GM15510 (cell line): ENCODE data around the gene ZNF415.
A peak's percentile ranks its signal among the peaks of the same experiment; 100 is the strongest.

ENCODE experiments used
- POLR2A ChIP-seq: IDR thresholded peaks from 3 replicates; pipeline ENCODE4 v1.6.1; 2011; ENCODE audit warnings: borderline replicate concordance; ENCODE audit not compliant: insufficient read length; ENCODE audit errors: extremely low read depth

ZNF415 gene

GRCh38 chr19:53123400-53123799, 9.3 kb downstream of the ZNF415 start:
- no peak for TF ChIP-seq POLR2A

- no peak for TF ChIP-seq POLR2A
Observed at GRCh38 chr19:53112286-53112685, 20.4 kb downstream of the ZNF415 start.

- no peak for TF ChIP-seq POLR2A
Observed at GRCh38 chr19:53109527-53109926, 23.2 kb downstream of the ZNF415 start.

- TF ChIP-seq POLR2A = peak; percentile 88
Observed at GRCh38 chr19:53103234-53104203, 29.2 kb downstream of the ZNF415 start, which contains the start of gene ZNF160. Gene ZNF160, minus strand, starts transcription at chr19:53103422. Its CDS starts 17,146 bp downstream, at chr19:53086276.

- TF ChIP-seq POLR2A = no peak
Observed at GRCh38 chr19:53102756-53103233, 29.9 kb downstream of the ZNF415 start.

- TF ChIP-seq POLR2A = no peak
Observed at GRCh38 chr19:53102206-53102755, 30.4 kb downstream of the ZNF415 start.

GRCh38 chr19:53101518-53101917, 31.2 kb downstream of the ZNF415 start:
- TF ChIP-seq POLR2A = no peak

- no peak for TF ChIP-seq POLR2A
Observed at GRCh38 chr19:53094754-53095575, 37.7 kb downstream of the ZNF415 start.

GRCh38 chr19:53092723-53093122, 40.0 kb downstream of the ZNF415 start:
- no peak for TF ChIP-seq POLR2A

- no peak for TF ChIP-seq POLR2A
Observed at GRCh38 chr19:53091413-53092254, 41.1 kb downstream of the ZNF415 start.

GRCh38 chr19:53088091-53088490, 44.6 kb downstream of the ZNF415 start:
- no peak for TF ChIP-seq POLR2A

- no peak for TF ChIP-seq POLR2A
Observed at GRCh38 chr19:53086949-53087348, 45.8 kb downstream of the ZNF415 start.

- no peak for TF ChIP-seq POLR2A
Observed at GRCh38 chr19:53085496-53085895, 47.2 kb downstream of the ZNF415 start.

- TF ChIP-seq POLR2A = no peak
Observed at GRCh38 chr19:53082929-53083328, 49.8 kb downstream of the ZNF415 start.

GRCh38 chr19:53079313-53079924, 53.3 kb downstream of the ZNF415 start:
- TF ChIP-seq POLR2A = no peak
